ENCODE measurements around the gene NFIA. TPM values are rescaled to one million over a fixed set of nuclear protein-coding genes. Genes with fewer than 3 reads are reported as not detected.
"Not testable (repeated sequence)": the region's sequence is repeated elsewhere in the genome, so short reads cannot be mapped to it uniquely, and the experiment has no call there.

The NFIA gene
- polyA plus RNA-seq, 1 donor (not counting 4 experiments of a cell fraction or from before 2014, with no cell fraction given), result 14.7 TPM

GRCh38 chr1:61276246-61276645 is 193.9 kb downstream of the NFIA start:
- H3K79me2 ChIP-seq (ENCODE audit: control insufficient read depth, insufficient read depth, low read length), result peaks cover 1% of the 10 kb centered on the region
- H3K27me3 ChIP-seq (ENCODE audit: control insufficient read depth, extremely low read depth, insufficient read depth, low read length), result no peaks in the 10 kb centered on the region
- H3K36me3 ChIP-seq (ENCODE audit: control insufficient read depth in 2 of 2, extremely low read depth in 1 of 2, insufficient read depth in 2 of 2, low read length in 2 of 2), result no peaks in the 10 kb centered on the region
- H2AFZ ChIP-seq (ENCODE audit: control insufficient read depth, low read length), result no peak overlapping the region
- TF ChIP-seq EZH2 (IDR thresholded peaks at IDR 0.05; ENCODE audit: low read length) (no peak), CTCF (optimal IDR thresholded peaks at IDR 0.05 in 1 of 3, IDR thresholded peaks at IDR 0.05 in 1 of 3, conservative IDR thresholded peaks at IDR 0.05 in 1 of 3; ENCODE audit: extremely low read depth in 1 of 3, insufficient read depth in 2 of 3, low read length in 3 of 3) (no peak)
- no peak overlapping the region for H3K4me2 ChIP-seq (ENCODE audit: control insufficient read depth, extremely low read depth, insufficient read depth, low read depth, low read length)
- no peak overlapping the region for H3K4me3 ChIP-seq (ENCODE audit: control insufficient read depth in 2 of 3, extremely low read depth in 1 of 3, insufficient read depth in 2 of 3, low read depth in 1 of 3, low read length in 3 of 3)
- H3K9ac ChIP-seq (ENCODE audit: control insufficient read depth, extremely low read depth, insufficient read depth, low read length), result no peak overlapping the region
- no peak overlapping the region for H3K27ac ChIP-seq (ENCODE audit: control insufficient read depth, insufficient read depth, low read length)
- no peak for DNase-seq (ENCODE audit: low read depth, low spot score)
- dilution Hi-C loops (cut with MboI; ENCODE audit: extremely low pct_ligation_motif_present, low sequenced_read_pairs), result no loop called here
- H4K20me1 ChIP-seq (ENCODE audit: control insufficient read depth, extremely low read depth, insufficient read depth, low read length), result no peaks in the 10 kb centered on the region
- H3K9me1 ChIP-seq (ENCODE audit: control insufficient read depth, extremely low read depth, insufficient read depth, low read length), result no peaks in the 10 kb centered on the region
- no peak for FAIRE-seq
- no peaks in the 10 kb centered on the region for H3K9me3 ChIP-seq (ENCODE audit: control insufficient read depth, low read depth, low read length)
- H3K4me1 ChIP-seq (ENCODE audit: control insufficient read depth, extremely low read depth, insufficient read depth, low read length), result peaks cover 4% of the 10 kb centered on the region

- FAIRE-seq (no peak), DNase-seq (ENCODE audit: low read depth, low spot score) (no peak)
- dilution Hi-C loops (cut with MboI; ENCODE audit: extremely low pct_ligation_motif_present, low sequenced_read_pairs), result no loop called here
- Histone ChIP-seq H2AFZ (ENCODE audit: control insufficient read depth, low read length) (no peak overlapping the region), H3K4me3 (ENCODE audit: control insufficient read depth in 2 of 3, extremely low read depth in 1 of 3, insufficient read depth in 2 of 3, low read depth in 1 of 3, low read length in 3 of 3) (no peak overlapping the region), H3K9me3 (ENCODE audit: control insufficient read depth, low read depth, low read length) (no peaks in the 10 kb centered on the region), H3K9me1 (ENCODE audit: control insufficient read depth, extremely low read depth, insufficient read depth, low read length) (no peaks in the 10 kb centered on the region), H3K79me2 (ENCODE audit: control insufficient read depth, insufficient read depth, low read length) (peaks cover 1% of the 10 kb centered on the region), H3K36me3 (ENCODE audit: control insufficient read depth in 2 of 2, extremely low read depth in 1 of 2, insufficient read depth in 2 of 2, low read length in 2 of 2) (no peaks in the 10 kb centered on the region), H3K27me3 (ENCODE audit: control insufficient read depth, extremely low read depth, insufficient read depth, low read length) (no peaks in the 10 kb centered on the region), H3K4me2 (ENCODE audit: control insufficient read depth, extremely low read depth, insufficient read depth, low read depth, low read length) (no peak overlapping the region), H3K27ac (ENCODE audit: control insufficient read depth, insufficient read depth, low read length) (no peak overlapping the region), H4K20me1 (ENCODE audit: control insufficient read depth, extremely low read depth, insufficient read depth, low read length) (no peaks in the 10 kb centered on the region), H3K9ac (ENCODE audit: control insufficient read depth, extremely low read depth, insufficient read depth, low read length) (no peak overlapping the region), H3K4me1 (ENCODE audit: control insufficient read depth, extremely low read depth, insufficient read depth, low read length) (no peaks in the 10 kb centered on the region)
- no peak for TF ChIP-seq CTCF (optimal IDR thresholded peaks at IDR 0.05 in 1 of 3, IDR thresholded peaks at IDR 0.05 in 1 of 3, conservative IDR thresholded peaks at IDR 0.05 in 1 of 3; ENCODE audit: extremely low read depth in 1 of 3, insufficient read depth in 2 of 3, low read length in 3 of 3)
- no peak for TF ChIP-seq EZH2 (IDR thresholded peaks at IDR 0.05; ENCODE audit: low read length)
Measured at GRCh38 chr1:61277121-61277690, 194.8 kb downstream of the NFIA start.

GRCh38 chr1:61278503-61278902 is 196.1 kb downstream of the NFIA start:
- H3K4me1 ChIP-seq (ENCODE audit: control insufficient read depth, extremely low read depth, insufficient read depth, low read length); FAIRE-seq; H2AFZ ChIP-seq (ENCODE audit: control insufficient read depth, low read length); H4K20me1 ChIP-seq (ENCODE audit: control insufficient read depth, extremely low read depth, insufficient read depth, low read length); H3K79me2 ChIP-seq (ENCODE audit: control insufficient read depth, insufficient read depth, low read length); H3K9me3 ChIP-seq (ENCODE audit: control insufficient read depth, low read depth, low read length); H3K9me1 ChIP-seq (ENCODE audit: control insufficient read depth, extremely low read depth, insufficient read depth, low read length); H3K27ac ChIP-seq (ENCODE audit: control insufficient read depth, insufficient read depth, low read length); H3K4me2 ChIP-seq (ENCODE audit: control insufficient read depth, extremely low read depth, insufficient read depth, low read depth, low read length); dilution Hi-C loops (cut with MboI; ENCODE audit: extremely low pct_ligation_motif_present, low sequenced_read_pairs); H3K27me3 ChIP-seq (ENCODE audit: control insufficient read depth, extremely low read depth, insufficient read depth, low read length); H3K36me3 ChIP-seq (ENCODE audit: control insufficient read depth in 2 of 2, extremely low read depth in 1 of 2, insufficient read depth in 2 of 2, low read length in 2 of 2); H3K9ac ChIP-seq (ENCODE audit: control insufficient read depth, extremely low read depth, insufficient read depth, low read length); H3K4me3 ChIP-seq (ENCODE audit: control insufficient read depth in 2 of 3, extremely low read depth in 1 of 3, insufficient read depth in 2 of 3, low read depth in 1 of 3, low read length in 3 of 3); DNase-seq (ENCODE audit: low read depth, low spot score): not testable (repeated sequence)
